NB4 (cell line): ENCODE data around the gene ZFYVE21.

Source experiments
- DNase-seq: peaks from one replicate; pipeline ENCODE4 v3.0.0; 2010; ENCODE audit warnings: low read depth
- H3K4me3 ChIP-seq: one replicate; pipeline ENCODE4 v1.5.1; 2011; ENCODE audit warnings: mild to moderate bottlenecking, low read depth, low read length, moderate library complexity
- MYC ChIP-seq: IDR thresholded peaks from 2 replicates; pipeline ENCODE4 v1.6.1; 2011; ENCODE audit warnings: low read depth, low read length
- POLR2A ChIP-seq: IDR thresholded peaks from 2 replicates; pipeline ENCODE4 v1.6.1; 2011; ENCODE audit warnings: mild to moderate bottlenecking; ENCODE audit not compliant: insufficient read length; ENCODE audit errors: extremely low read depth
- TF ChIP-seq, protein P1 (sequence below): IDR thresholded peaks from one replicate; pipeline ENCODE4 v1.5.1; 2012; ENCODE audit warnings: low read depth, low read length
- TF ChIP-seq, protein P2 (sequence below): IDR thresholded peaks from 2 replicates; pipeline ENCODE4 v1.6.1; 2011; ENCODE audit warnings: low read depth, low read length

ZFYVE21 gene

DNA sequence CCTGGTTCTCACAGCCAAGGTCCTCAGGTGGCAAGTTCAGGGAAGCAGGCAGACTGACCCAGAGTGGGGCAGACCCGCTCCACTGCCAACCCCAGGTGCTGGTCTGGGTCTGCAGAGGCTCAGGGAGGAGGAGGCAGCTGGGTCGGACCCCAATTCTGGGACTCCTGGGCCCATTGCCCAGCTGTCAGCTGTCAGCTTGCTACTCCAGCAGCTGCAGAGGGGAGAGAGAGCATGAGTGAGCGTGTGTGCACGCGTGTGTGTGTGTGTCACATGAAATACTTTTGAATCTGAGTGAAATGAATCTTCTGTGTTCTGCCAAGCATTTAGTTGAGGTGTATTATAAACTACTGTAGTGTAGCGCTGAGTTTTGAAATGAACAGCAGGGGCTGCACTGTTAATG is 31.1 kb upstream of the ZFYVE21 start:
- H3K4me3 ChIP-seq = no peak overlapping the region
- no peak for DNase-seq
- TF ChIP-seq, protein P1, sequence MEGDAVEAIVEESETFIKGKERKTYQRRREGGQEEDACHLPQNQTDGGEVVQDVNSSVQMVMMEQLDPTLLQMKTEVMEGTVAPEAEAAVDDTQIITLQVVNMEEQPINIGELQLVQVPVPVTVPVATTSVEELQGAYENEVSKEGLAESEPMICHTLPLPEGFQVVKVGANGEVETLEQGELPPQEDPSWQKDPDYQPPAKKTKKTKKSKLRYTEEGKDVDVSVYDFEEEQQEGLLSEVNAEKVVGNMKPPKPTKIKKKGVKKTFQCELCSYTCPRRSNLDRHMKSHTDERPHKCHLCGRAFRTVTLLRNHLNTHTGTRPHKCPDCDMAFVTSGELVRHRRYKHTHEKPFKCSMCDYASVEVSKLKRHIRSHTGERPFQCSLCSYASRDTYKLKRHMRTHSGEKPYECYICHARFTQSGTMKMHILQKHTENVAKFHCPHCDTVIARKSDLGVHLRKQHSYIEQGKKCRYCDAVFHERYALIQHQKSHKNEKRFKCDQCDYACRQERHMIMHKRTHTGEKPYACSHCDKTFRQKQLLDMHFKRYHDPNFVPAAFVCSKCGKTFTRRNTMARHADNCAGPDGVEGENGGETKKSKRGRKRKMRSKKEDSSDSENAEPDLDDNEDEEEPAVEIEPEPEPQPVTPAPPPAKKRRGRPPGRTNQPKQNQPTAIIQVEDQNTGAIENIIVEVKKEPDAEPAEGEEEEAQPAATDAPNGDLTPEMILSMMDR = no peak
- TF ChIP-seq MYC (no peak), POLR2A (no peak)
- TF ChIP-seq, protein P2, sequence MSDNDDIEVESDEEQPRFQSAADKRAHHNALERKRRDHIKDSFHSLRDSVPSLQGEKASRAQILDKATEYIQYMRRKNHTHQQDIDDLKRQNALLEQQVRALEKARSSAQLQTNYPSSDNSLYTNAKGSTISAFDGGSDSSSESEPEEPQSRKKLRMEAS = no peak

DNA sequence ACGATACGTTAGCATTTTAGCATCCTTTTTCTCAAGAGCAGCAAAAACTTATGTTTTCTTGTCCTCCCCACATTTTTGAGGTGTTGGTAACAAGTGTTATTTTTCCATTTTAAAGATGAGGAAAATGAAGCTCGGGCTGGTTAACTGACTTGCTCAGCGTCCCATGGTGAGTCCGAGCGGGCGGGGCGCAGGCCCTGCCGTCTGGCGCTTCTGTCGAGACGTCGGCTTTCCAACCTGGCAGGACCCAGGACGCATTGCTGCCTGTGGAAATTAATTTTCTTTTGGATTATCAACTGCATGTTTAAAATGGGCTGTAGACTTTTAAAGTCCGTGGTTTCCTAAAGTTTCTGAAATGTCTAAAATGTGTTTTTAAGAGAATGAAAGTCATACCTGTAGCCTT is 30.7 kb upstream of the ZFYVE21 start:
- no peak for DNase-seq
- TF ChIP-seq, protein P2 = no peak
- TF ChIP-seq MYC (no peak), POLR2A (no peak)
- TF ChIP-seq, protein P1 = no peak
- no peak overlapping the region for H3K4me3 ChIP-seq

DNA sequence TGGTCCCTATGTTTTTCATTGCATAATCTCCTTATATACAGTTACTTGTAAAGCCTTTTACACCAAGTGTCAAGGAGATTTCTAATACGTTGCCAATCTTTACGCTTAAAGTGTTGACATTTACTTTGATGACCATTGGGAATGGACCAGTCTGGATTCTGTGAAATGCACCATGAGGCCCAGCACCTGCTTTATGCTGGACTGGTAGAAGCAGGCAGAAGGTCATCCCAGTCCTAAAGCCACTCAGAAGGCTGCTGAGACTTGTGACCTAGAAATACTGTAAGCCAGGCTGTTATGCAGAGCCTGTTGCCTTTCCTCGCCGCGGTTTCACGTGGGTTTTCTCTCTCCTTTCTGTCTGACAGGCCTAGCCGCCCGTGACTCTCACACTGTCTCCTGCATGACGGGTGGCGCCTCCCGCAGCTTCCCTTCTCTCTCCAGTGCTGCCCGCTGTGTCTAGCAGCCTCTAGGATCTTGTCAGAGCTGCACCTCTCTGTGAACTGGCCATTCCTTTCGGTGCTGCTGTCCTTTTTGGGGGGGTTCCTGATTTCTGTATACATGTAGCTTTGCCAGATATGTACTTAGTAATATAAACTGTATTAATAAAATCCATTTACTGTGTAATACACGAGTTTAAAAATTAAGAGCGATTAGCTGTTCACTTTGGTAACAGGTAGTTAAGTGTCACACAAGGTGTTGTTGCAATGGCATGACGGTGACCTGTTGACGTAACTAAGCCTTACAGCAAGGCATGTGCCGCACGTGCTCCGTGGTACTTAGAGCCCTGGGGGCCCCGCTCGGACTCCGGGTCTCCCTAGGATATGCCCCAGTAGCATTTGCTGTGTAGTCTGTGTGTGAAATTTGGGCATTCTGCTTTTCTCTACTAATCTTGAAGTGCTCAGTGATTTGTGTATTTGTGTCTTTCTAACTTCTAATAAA is 30.1 kb upstream of the ZFYVE21 start:
- no peak for TF ChIP-seq POLR2A
- TF ChIP-seq, protein P1 = no peak
- TF ChIP-seq, protein P2 = no peak
- TF ChIP-seq MYC = no peak
- no peak overlapping the region for H3K4me3 ChIP-seq
- DNase-seq = no peak

DNA sequence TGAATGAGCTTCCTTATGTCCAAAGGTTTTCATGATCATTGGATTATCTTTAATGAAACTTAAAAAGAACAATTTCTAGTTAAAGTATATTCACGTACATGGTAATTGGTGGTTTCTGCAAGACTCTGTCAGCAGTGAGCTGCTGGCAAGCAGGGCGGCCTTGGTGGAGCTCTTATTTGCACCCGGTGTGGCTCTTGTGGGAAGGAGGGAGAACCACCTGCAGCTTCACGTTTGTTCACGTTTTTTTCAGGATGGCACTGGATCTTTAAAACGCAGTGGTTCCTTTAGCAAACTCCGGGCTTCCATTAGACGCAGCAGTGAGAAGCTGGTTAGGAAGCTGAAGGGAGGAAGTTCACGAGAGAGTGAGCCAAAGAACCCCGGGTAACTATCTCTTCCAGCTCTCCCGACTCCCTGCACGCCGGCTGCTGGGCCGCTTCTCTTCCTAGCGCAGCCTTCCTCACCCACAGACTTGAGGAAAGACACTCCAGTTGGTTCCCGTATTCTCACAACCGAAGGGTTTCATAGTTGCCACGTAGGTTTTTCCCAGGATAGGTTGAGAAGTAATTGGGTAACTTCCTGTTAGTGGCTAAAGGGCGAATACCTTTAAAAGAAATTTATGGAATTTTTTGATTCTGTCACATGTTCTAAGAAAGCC is 28.7 kb upstream of the ZFYVE21 start:
- no peak for DNase-seq
- H3K4me3 ChIP-seq = no peak overlapping the region
- TF ChIP-seq, protein P1 = no peak
- TF ChIP-seq, protein P2 = no peak
- TF ChIP-seq POLR2A (no peak), MYC (no peak)

DNA sequence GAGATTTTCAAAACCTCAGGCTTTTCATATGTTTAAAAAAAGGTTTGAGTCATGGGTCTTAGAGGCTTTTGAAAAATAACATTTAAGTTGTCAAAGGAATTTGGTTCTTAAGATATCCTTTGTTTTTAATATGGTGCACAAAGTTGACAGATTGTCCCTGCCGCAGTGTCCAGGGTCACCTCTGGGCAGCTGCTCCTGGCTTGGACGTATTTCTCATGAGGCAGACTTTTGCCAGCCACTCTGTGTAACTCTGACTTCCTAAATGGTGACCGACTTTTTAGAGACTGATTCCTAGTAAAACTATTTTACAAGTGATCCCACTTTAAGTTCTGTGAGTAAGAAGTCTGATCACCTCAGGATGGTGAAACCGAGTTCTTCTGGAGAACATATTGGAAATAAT is 27.9 kb upstream of the ZFYVE21 start:
- no peak for DNase-seq
- TF ChIP-seq, protein P2 = no peak
- no peak for TF ChIP-seq POLR2A
- H3K4me3 ChIP-seq = no peak overlapping the region

DNA sequence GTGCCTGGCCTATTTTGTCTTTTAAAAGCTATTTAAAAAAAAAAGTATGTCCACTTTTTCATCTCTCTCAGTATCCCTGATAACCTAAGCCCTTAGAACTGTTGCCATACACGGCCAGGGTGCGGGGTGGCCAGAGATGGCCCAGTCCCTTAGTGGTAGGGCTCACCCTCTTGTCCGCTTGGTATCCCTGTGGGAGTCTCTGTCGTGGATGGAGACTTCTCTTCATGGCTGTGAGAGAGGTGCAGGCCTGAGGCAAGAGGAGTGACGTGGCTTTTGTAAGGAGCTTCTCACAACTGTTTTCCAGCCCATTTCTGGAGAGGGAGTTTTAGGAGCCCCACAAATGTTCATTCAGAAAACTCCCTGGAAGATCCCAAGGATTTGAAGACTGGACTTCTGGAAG is 27.2 kb upstream of the ZFYVE21 start:
- no peak for DNase-seq
- H3K4me3 ChIP-seq = no peak overlapping the region
- TF ChIP-seq, protein P1 = no peak
- TF ChIP-seq, protein P2 = no peak
- TF ChIP-seq POLR2A = no peak
- TF ChIP-seq MYC = no peak
